HG03520 (cell line): ENCODE data around the gene CDRT4.

Experiments used
- ATAC-seq: cut with Tn5 transposase; IDR thresholded peaks from one replicate; pipeline ENCODE4 v1.9.1; 2021; ENCODE audit warnings: mild to moderate bottlenecking, moderate library complexity; ENCODE audit not compliant: unreplicated experiment

Gene CDRT4

DNA sequence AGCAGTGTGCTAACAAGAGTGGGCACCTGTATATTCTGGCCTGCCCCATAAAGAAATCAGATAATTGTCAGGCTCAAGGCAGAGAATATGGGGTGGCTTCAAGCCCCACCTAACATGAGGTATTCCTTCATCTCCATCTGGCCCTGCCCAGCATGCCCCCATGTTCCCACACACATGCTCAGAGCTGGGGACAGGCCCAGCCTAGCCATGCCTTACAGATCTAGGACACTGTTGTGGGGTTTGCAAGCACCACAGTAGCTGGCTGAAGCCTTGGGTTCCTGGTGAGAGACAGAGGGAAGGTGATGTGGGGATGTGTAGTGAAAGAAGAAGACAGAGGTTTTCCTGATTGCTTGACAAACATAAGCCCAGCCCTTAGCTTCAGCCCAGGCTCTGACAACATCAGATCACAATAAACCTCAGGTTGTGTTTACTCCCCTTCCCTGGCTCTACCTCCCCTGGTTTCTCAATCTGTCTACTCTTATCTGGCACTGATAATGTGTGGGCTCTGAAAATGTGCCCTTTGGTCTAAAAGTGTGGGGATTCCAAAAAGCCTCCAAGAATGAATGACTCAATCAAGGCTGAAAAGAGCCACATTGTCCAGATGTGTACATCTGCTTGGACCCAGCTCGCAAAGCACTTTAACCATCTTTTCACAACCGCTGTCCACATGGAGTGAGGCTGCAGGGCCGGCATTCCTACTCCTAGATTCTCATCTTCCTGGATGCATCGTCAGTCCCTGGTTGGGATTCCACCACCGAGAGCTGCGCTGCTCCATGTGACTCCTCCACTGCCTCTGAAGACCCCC, 34.4 kb downstream of the CDRT4 start:
- no peak for ATAC-seq

DNA sequence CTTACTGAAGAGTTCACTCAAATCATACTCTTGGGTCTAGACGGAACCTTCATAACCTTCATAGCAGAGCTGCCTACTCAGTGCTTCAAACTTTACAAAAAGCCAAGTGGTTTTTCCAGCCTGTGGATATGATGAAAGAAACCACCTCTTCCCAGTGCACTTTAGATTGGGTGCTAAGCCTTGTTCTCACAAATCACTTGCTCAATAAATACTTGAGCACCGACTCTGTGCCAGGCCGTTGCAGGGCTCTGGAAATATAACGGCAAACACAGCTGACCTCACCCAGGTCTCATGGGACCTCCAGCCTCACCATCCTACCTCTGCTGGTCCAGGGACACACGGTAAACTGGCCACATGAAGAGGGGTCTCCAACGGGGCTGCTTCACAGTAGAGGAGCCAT, 35.7 kb downstream of the CDRT4 start:
- ATAC-seq = no peak

DNA sequence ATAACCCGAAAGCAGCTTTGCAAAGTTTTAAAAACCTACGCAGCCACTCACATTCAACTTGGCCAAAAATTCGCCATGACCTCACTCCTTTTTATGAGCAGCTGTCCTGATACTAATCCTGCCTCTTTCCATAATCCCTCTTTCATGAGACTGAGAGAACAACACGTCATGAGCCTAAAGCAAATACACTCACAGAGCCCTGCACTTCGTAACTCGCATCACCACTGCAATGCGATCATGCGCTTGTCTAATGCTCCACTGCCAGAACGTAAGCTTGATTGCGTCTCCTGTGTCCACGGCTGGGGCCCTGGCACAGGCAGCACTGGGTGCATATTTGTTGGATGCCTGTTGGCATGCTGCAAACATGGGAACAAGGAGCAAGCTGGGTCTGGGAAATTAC, 36.2 kb downstream of the CDRT4 start:
- no peak for ATAC-seq

DNA sequence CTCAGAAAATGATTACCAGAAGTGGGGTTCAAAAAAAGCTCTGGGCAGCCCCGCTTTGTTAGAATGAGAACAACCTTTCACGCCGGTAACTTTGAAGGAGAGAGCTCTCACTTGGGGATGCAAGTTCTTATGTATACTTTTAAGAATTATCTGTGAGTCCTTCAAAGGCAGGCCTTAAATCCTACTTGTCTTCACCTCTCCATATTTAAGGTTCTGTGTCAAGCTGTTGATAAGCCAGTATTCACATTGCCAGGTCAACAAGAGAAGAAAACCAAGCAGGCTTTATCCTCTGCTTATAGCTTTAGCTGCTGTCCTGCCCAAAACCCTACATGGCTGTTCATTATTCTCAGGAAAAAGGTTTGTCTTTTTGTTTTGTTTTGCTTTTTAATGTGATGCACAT, 42.9 kb downstream of the CDRT4 start:
- no peak for ATAC-seq

DNA sequence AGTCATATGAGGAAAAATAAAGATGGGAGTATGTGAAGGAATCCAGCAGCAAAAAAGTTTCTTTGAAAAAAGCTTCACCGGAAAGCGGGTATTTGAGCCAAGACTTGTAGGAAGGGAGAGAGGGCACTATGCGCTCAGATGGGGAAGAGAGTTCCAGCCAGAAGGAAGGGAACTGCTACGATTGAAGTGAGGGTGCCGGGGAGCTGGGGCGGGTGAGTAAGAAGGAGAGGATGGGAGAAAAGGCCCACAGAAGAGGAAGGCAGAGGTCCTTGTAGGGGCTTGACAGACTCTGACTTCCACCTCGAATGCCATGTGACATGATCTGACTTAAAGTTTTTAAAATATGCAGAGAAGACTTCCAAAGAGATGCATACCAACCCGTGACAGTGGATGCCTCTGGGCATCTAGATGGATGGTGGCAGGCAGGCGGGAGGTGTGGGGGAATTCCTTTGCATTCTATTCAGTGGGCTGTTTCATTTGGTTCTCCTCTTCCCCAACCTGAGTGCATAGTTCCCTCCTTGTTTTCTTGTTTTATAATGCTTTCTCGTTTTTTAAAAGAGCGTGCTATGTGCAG, 44.9 kb downstream of the CDRT4 start:
- no peak for ATAC-seq

DNA sequence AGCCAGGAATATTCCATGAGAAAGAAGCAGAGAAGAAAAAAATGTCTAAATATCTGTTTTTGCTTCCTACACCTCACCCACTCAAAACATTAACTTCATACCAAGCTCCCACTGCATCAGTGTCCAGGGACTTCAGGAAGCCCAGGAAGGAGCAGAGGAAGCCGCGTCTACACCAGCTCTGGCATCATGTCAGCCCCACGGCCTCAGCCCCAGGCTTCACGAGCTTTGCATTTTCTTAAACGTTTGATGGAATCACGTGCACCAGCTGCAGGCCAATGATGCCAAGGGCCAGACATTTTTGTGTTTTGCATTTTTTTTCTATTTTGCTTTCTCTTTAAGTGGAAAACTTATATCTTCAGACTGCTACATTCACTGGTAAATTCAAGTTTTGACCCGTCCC, 48.6 kb downstream of the CDRT4 start:
- ATAC-seq = no peak

DNA sequence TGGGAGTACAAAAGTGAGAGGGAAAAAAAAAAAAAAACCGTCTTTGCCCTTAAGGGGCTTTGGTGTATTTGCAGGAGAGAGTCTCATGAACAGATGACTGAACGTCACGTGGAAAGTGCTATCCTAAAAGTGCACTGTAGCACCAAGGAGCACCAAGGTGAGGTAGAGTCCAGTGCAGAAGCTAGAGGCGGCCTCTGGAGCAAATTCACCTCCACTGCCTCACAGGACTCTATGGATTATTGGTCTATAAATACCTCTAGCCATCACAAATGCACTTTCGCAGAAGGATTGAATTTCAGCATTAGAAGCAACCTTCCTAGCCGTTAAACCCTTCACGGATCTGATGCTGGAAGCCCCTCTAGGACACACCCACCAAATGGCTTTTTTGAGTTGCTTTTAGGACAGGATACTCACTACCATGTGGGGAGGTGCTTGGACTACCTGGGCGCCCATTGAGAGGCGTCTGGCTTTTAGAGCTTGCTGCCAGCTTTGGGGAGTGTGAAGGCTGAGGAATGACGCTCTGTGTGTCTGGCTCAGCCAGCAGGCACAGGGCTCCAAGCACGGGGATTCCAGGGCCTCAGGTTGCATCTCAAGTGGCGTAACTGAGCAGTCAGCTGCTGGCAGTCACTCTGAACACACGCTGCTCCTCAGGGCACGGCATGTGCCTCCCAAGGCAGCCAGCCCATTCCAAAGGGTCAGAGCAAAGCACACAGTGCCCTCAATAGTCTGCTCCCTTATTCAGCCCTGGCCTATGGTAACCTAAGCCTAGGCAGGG, 52.7 kb downstream of the CDRT4 start:
- ATAC-seq = no peak

DNA sequence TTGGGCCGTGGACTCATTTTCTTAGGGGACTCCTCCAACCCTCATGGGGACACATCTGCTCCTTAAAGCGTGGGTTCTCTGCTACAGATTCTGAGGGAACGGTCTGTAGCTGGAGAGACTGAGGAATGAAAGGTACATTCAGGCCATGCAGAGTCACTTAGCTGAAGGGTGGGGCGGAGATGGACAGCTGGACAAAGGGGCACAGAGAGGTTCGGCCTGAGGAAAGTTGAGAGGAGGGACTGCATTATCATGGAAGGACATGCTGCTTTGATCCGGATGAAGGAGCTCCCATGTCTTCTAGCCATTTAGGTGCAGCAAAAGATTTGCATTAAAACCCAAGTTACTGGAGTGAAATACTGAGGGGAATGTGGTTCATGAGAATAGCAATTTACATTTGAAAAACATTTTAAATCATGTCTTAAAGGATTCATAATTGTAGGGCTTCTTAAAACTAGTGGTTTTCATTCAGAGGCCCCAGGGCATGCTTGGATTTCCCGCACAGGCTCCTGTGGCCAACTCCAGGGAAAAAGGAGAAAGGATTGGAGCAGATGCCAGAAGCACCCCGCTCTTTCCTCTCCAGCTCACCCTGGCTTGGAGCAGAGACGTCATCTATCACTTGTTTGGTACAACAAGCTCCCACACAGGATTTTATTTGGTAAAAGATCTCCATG, 54.2 kb downstream of the CDRT4 start:
- ATAC-seq = no peak

DNA sequence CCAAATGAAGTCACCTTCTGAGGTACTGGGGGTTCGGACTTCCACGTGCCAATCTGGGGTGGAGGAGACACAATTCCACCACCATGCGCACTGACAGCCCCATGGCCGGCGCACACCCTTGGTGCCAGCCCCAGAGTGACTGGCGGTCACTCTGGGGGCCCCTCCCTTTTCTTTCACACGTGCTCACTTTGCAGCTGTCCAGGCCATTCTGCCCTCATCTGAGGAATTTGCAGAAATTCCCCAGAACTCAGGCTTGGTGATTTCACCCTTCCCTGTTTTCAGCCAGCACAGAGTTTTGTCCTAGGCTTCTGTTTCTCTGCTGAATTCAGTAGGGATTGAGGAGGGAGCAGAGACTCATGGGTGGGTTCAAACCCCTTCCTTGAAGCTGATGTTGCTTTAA, 54.8 kb downstream of the CDRT4 start:
- ATAC-seq = no peak

DNA sequence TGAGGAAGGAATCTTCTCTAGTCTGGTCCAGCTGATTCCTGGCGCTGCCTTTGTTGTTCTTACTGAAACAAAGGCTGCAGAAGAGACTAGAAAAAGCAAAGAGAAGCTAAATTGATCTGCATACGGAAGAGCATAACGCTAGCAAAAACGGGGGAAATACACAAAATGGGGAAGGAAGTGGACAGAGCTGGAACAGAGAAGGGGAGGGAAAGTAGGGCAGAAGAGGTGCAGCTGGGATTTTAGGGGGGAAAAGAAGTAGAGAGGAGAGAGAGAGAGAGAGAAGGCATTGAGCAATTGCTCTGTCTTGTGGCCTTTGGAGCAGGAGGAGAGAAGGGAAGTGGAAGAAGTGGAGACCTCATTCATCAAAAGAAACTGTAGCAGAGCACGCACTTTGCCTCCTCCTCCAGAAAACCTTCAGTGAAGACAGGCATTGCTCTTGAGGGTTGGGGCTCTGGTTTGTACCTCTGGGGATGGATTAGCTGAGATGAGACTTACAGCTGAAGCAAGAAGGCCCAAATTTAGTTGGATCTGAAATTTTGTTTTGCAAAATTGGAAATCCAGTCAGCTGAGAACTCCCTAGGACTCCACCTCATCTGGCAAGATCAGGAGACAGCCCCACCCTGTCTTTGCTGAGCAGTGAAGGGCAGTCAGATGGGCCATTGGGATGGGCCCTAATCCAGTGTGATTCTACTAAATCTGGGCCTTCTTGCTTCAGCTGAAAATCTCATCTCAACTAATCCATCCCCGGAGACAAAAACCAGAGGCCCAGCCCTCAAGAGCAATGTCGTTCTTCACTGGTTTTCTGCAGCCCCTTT, 55.8 kb downstream of the CDRT4 start:
- ATAC-seq = no peak

DNA sequence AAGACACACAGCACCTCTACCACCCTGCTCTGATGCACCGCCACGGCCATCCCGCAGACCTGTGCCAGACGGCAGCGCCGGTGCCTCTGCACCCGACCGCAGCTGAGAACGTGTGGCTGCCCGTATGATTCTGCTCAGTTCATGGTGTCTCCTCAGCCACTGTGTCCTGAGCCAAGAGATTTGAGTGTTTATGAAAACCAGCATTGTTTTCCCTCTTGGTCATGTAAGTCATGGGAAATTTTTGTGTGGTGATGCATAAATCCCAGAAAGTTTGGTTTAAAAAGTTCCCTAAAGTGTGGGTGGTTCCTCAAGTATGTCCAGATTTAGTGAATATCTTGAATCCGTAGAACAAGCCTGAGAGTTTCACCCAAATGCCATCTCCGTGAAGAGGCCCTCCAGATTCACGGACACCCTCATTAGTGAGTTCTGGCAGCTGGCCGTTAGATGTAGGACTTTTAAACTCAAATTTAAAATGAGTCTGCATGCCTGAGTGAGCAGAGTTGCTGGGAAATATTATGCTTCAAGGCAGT, 57.6 kb downstream of the CDRT4 start:
- ATAC-seq = no peak

DNA sequence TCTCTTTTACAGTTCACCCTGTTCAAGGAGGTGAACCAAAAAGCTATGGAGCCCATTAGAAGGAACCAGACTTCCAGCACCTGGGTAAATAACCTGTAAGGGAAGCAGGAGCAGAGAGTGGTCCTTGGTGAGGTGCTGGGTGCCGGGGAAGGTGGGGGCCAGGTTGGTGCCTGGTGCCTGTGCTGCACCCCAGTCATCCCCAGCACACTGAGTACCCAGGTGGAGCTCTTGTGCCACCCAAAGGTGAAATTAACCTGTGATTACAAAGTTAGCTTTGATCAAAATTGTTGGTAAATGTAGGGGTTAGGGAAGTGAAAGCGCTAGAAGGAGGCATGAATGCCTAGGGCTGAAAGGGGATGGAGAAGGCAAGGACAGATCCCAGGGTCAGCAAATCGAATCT, 58.6 kb downstream of the CDRT4 start:
- no peak for ATAC-seq

DNA sequence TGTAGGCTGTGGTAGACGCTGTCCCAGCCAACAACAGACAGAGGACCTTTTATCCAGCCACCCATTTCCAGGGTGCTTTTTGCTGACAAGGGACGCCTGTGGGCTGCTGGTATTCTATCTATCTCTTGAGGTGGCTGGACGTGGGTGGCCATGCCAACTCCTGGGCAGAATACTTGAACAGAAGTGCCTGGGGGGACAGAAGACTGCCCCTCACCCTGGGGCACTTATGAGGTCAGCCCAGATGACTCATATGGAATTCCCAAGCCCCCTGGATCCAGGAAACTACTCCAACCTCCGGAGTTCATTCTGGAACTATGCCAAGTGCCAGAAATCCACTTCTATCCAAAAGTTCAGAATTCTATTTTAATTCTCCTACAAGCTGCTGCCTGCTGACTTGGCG, 61.3 kb downstream of the CDRT4 start:
- ATAC-seq = no peak

DNA sequence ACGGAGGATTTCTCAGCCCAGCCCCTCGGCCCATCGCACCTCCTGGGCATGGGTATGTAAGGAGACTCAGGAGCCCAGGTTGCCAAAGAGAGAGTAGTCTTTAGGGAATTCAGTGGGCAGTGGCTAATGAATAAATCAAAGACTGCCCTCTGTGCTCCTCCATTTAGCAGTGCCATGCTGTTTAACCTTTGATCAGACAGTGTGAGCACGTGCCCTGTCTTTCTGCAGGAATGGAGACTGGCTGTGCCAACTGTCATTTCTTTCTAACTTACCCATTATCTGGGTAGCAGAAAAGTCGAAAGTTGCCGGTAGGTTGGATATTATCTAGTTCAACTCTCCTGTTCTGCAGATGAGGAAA, 62.4 kb downstream of the CDRT4 start:
- no peak for ATAC-seq

DNA sequence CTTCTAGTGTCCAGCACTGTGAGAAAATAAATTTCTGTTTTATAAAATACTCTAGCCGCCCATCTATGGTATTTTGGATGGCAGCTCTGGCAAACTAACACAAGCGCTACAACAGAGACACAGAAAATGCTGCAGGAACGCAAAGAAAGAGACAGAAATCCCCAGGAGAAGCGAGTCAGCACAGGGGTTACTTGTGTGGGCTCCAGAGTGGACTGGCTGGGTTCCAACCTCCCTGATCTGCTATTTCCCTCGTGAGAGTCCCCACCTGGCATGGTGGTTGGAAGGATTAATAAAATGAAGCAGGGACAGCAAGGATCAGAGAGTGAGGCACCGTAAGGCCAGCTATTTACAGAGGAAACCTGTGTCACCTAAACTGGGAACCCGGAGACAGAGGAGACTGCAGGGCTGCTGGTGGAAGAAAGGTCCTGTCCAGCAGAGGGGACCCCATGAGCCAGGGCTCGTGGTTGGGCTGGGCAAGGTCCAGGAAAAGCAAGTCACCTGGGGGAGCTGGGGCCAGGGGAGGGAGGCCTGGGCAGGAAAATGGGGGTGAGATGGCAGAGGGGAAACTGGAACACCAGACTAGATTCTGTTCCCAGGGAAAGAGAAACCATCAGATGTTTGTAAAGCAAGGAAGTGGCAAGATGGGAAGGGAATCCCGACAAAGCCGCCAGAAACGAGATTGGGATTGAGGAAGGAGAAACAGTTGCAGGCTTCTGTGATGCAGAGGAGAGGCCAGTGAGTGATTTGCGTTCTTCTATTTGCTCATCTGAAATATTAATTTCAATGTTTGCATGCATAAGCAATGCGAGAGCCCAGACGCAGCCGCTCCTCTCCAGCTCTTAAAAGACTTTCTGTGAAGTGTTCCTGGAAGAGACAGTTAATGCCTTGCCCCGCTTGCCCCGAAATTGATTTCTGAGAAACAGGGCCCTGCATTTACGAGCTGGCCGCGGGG, 63.0 kb downstream of the CDRT4 start:
- ATAC-seq = no peak

DNA sequence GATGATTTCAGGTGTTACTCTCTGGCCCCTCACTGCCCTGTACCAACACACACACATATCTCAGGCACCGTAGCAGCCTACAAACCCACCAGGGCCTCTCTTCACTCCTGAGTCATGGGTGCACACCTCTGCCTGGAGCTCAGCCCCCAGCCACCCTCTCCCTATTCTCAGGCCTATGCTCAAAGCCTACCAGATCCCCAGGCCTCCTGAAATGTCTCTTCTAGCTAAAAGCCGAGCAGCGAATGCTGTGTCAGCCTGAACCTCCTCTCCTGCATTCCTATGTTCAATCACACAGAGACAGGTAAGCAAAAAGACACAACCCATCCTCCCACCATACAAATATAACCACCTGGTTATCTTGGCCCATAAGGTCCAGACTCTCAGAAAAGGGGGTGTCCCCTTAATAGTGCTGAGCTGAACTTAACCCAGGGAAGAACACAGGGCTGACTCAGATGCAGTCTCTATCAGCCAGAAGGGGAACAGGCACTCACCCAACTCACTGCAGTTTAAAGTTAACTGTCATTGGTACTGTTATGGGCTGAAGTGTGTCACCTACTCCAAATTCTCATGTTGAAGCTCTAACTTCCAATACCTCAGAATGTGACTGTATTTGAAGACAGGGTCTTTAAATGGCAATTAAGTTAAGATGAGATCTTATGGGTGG, 64.0 kb downstream of the CDRT4 start:
- ATAC-seq = no peak

DNA sequence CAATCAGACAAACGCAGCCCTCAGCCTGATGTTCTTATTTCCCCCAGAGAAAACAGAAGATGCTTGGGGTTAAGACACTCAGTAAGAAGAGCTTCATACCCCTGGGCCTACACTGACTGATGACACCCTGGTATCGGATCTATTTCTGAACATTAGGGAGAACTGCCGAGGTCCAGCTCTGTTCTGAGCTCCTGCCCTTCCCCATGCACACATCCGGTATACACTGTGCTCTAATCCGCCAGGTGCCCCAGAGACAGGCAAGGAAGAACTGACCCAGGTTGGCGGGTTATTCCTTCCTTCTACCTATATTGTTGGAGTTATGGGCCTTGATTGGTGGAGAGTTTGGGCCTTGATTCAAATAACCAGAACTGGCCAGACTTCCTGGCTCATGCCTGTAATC, 68.0 kb downstream of the CDRT4 start:
- ATAC-seq = no peak

DNA sequence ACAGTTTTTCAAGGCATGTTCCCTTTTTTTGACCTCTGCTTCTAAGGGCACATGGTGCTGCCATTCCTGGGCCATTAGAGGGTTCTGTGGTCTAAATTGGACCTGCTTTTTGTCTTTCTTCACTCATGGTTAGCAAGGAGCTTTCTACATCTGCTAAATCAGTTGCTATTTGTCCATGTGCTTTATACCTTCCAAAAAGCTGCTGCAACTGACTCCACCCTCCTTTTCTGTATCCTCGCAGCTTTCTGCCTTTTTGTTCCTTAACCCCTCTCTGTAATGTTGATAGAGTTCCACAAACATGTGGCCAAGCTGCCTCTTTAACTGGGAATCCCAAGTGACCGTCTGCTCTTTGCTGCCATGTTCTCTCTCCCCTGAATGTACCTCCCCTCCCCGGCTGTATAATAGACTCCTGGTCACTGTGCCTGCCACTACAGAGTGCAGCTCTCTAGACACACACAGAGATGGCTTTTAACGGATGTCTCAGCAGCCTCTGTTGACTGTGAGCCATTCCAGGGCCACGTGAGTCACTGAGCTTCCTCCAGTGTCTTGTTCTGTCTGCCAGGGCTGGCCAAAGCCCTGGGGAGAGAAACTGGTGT, 68.6 kb downstream of the CDRT4 start:
- no peak for ATAC-seq

DNA sequence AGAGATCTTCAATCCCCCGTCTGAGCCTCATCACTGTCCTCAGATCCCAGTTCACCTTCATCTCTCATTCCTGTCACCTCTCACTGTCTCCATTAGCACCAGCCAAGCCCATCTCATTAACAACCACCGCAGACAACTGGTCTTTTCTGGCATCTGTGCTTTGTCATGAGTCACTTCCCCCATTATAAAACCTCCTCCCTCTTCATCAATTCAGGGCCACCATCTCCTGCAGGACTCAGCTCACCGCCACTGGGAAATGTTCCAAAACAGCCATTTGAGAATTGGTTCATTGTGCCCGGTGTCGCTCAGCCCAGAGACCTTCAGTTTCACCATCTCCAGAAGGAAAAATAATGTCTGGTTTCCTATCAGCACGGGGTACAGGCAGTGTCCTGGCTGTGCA, 69.1 kb downstream of the CDRT4 start:
- ATAC-seq = no peak
